ENCODE results near the gene ZNF385D. TPM values are rescaled to one million over a fixed set of nuclear protein-coding genes. Genes with fewer than 3 reads are reported as not detected.

The ZNF385D gene
- total RNA-seq, 1 donor from 2014 or later = 28.5 TPM

DNA sequence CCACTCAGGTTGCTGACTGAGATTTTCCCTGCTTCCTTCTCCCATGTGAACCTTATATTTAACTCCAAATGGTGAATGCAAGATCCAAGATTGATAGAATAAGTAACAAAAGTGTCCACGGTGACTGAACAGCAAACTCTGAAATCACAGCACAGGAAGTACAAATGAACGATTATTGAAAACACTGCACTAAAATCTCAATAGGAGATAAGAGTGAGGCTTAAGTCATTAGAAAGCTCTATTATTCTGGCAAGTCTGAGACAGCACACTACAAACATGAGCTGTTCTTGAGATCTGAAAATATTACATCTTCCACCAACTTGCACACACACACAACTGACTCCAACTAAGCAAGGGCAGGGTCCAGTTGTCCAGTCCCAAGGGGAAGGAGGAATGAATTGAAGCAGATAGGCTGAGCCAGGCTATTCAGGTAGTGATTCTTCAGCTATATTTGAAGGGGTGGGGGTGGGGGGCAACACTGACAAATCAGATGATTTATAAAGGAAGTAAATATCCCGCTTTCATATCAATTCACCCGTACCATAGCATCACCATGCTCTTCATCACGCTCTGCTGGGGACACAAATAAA is 2.9 kb downstream of the ZNF385D start:
- DNase-seq (ENCODE audit: low spot score) = no peak

DNA sequence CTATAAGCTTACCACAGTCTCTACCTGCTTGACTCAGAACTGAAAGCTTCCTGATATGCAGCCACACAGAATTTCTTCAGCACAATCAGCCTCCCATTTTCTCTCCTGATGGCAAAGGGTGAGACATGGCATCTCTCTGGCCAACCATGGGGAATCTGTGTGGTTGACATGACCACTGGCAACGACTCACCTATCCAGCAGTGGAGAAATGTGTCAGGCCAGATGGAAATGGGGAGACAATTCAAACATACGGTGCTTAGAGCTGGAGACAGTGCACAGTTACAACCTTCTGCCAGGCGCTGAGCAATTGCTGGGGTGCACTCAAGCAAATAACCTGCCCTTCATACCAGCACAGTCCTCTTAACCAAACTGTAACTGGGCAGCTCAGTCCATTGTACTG is 3.6 kb downstream of the ZNF385D start:
- no peak for DNase-seq (ENCODE audit: low spot score)

DNA sequence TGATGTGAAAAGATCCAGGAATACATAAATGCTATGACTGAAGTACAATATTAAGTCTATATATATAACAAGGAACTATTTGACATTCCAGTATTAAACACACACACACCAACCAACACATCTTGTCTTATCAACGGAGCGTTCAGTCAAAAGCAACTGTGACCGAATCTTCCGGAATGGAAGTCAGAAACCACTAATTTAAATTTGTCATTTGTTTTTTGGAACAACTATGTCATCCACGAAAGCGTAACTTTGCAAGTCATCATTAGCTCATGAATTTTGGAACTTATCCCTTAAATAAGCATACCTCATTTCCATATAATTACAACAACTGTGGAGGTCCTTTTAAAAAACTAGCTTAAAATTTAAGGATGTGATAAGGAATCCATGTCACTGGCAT is 5.0 kb downstream of the ZNF385D start:
- no peak for DNase-seq (ENCODE audit: low spot score)

GRCh38 chr3:21744793-21745192 is 6.2 kb downstream of the ZNF385D start:
- DNase-seq (ENCODE audit: low spot score) = no peak

- no peak for DNase-seq (ENCODE audit: low spot score)
These were observed 11.9 kb downstream of the ZNF385D start for GRCh38 chr3:21738935-21739702.

DNA sequence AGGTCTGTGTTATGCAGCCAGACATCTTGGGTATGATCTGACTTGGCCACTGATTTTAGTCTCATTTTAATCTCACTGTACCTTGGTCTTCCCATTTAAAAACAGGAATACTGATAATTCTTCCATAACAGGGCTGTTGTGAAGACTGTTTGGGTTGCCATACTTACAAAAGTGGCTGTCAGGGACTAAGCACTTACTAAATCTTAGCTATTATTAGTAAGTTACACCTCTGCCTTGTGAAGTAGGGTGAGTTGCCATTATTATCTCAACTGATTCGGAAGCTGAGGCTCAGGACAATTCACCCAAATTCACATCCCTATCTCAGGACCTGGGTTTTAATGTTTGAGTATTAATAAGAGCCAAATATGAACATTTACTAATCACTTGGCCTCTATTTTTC is 12.7 kb downstream of the ZNF385D start:
- no peak for DNase-seq (ENCODE audit: low spot score)

GRCh38 chr3:21734746-21735145 is 16.3 kb downstream of the ZNF385D start:
- no peak for DNase-seq (ENCODE audit: low spot score)

DNA sequence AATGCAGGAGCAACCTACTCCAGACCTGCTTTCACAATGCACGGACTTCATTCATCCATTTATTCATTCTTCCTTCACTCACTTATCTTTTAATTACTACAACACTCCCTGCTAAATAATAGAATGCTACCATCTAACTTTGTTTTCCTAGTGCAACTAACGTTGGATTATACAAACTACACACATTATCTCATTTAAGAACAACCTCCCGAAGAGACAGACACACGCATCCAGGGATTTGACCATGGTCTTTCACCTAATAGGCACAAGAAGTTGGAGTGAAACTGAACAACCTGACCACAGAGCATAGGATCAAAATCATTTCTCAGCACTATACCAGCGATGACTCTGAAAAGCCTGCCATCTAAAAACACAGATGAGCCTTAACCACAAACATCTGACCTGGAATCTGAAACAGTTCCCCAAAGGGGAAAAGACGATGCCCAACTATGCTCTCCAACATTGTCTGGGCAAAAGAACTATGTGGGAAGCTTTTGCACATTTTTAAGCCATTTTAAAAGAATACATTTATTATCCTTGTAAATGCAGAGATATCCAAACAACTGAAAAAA is 21.0 kb downstream of the ZNF385D start:
- DNase-seq (ENCODE audit: low spot score) = no peak

GRCh38 chr3:21729331-21729730 is 21.7 kb downstream of the ZNF385D start:
- DNase-seq (ENCODE audit: low spot score) = no peak

GRCh38 chr3:21722768-21723167 is 28.2 kb downstream of the ZNF385D start:
- DNase-seq (ENCODE audit: low spot score) = no peak

- DNase-seq (ENCODE audit: low spot score) = no peak
These were observed 28.7 kb downstream of the ZNF385D start for GRCh38 chr3:21722301-21722700.

GRCh38 chr3:21718943-21719591 is 31.9 kb downstream of the ZNF385D start:
- DNase-seq (ENCODE audit: low spot score) = no peak

- no peak for DNase-seq (ENCODE audit: low spot score)
These were observed 32.7 kb downstream of the ZNF385D start for GRCh38 chr3:21718161-21718765.

GRCh38 chr3:21715662-21716061 is 35.3 kb downstream of the ZNF385D start:
- DNase-seq (ENCODE audit: low spot score) = no peak

DNA sequence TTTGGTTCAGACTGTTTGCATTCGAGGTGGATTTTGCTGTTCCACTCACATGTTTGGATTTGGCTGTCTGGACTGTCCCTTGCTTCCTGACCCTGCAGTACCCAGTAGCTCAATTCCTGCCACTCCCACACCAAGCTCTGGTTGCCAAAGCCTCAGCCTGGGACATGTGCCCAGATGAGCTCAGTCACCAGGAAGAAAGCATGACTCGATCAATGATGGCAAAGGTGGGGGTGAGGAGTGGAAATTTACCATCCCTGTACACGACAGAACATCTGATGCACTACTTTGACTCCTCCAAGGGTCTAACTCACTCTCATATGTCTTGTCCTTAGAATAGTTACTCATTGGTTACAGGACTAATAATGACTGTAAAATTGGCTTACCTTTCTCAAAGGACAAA is 45.2 kb downstream of the ZNF385D start:
- no peak for DNase-seq (ENCODE audit: low spot score)

- DNase-seq (ENCODE audit: low spot score) = no peak
These were observed 46.2 kb downstream of the ZNF385D start for GRCh38 chr3:21704796-21705195.

DNA sequence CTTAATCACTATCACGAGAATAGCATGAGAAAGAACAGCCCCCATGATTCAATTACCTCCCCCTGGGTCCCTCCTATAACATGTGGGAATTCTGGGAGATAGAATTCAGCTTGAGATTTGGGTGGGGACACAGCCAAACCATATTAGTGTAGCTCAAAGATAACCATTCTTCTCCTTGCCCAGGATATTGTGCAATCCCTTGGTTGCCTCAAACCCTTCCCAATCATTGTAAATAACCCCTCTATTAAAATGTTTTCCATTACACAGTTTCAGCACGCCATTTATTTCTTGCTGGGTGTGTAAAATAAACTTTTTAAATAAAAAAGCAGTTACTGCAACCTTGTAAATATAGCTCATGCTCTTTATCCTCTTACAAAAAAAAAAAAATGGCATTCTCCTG is 47.7 kb downstream of the ZNF385D start:
- DNase-seq (ENCODE audit: low spot score) = no peak

DNA sequence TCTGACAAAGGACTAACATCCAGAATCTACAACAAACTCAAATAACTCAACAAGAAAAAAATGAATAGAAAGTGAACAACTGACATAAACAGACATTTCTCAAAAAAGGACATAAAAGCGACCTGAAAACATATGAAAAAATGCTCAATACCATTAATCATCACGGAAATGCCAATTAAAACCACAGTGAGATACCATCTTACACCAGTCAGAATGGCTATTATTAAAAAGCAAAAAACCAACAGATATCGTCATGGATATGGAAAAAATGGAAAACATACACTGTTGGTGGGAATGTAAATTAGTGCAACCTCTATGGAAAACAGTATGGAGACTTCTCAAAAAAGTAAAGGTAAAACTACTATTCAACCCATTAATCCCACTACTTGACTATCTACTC is 53.3 kb downstream of the ZNF385D start:
- DNase-seq (ENCODE audit: low spot score) = no peak

DNA sequence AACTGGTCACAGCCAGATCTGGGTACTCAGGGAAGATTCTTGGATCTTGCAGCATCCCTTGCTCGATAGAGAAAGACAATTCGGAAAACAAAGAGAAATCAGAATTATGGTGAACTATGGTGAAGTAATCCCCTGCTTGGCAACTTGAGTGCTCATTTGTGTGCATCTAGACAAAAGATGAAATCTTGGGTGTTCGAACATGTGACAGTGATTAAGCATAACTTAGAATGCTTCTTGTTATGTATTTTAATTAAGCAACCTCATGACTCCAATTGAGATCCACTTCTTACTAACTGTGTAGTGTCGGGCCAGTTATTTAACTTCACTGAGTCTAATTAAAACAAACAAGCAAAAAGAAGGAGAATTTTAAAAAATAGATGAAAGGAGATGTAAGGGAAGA is 56.5 kb downstream of the ZNF385D start:
- DNase-seq (ENCODE audit: low spot score) = no peak

GRCh38 chr3:21691036-21691435 is 60.0 kb downstream of the ZNF385D start:
- DNase-seq (ENCODE audit: low spot score) = no peak

DNA sequence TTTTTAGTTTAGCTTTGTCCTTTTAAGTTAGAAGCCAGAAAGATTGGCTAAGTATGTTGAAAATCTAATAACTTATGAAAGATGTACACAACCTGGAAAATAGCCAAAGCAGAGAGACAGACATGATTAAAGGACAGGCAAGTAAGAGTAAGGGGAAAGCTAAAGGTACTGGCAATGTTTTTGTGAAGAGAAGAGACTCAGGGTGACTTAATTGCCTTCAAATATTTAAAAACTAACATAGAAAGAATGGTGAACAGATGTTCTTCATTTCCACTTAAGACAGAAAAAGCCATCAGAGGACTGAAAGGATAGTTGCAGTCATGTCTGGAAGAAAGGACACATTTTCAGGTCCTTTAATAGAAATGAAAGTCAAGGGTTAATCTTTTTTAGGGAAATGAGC is 68.8 kb downstream of the ZNF385D start:
- DNase-seq (ENCODE audit: low spot score) = no peak

- no peak for DNase-seq (ENCODE audit: low spot score)
These were observed 77.6 kb downstream of the ZNF385D start for GRCh38 chr3:21673393-21673792.

Data from ureter (tissue), 1 donor.